Thoracic aorta (tissue), 2 donors: Measurements from ENCODE around the gene NKAPL. TPM values are rescaled to one million over a fixed set of nuclear protein-coding genes. Genes with fewer than 3 reads are reported as not detected.
"Not testable (repeated sequence)": the region's sequence is repeated elsewhere in the genome, so short reads cannot be mapped to it uniquely, and the experiment has no call there.

ENCODE experiments used
- ATAC-seq: fragments of 150-250 bp; one replicate; pipeline ENCODE4 v1.8.0; 2017; ENCODE audit warnings: low read depth; ENCODE audit not compliant: insufficient number of reproducible peaks, low FRiP score
- DNase-seq: peaks from one replicate; pipeline ENCODE4 v3.0.0-alpha.2; 2020; ENCODE audit warnings: low spot score
- H3K27ac ChIP-seq, 2 donors: fragments of 200-600 bp; sonication (generic); 1 replicate in 1 of 2; 2 replicates in 1 of 2; pipeline ENCODE4 v1.5.1; 2016; ENCODE audit warnings: mild to moderate bottlenecking in 2 of 2, moderate library complexity in 2 of 2
- H3K27me3 ChIP-seq: fragments of 200-600 bp; sonication (generic); replicated peaks from 2 replicates; pipeline ENCODE4 v1.6.0; 2016; ENCODE audit warnings: mild to moderate bottlenecking; ENCODE audit not compliant: insufficient read depth
- H3K36me3 ChIP-seq: fragments of 200-600 bp; sonication (generic); one replicate; pipeline ENCODE4 v1.5.1; 2016
- H3K4me1 ChIP-seq, 2 donors: fragments of 200-600 bp; sonication (generic); 1 replicate in 1 of 2; 2 replicates in 1 of 2; pipeline versions ENCODE4 v1.5.1 to v1.6.0; 2016; ENCODE audit warnings: low read depth in 2 of 2, mild to moderate bottlenecking in 1 of 2; ENCODE audit not compliant: control insufficient read depth in 1 of 2
- H3K4me3 ChIP-seq: fragments of 200-600 bp; sonication (generic); 2 replicates; pipeline ENCODE4 v1.5.1; 2016; ENCODE audit warnings: mild to moderate bottlenecking
- H3K9me3 ChIP-seq: fragments of 200-600 bp; sonication (generic); 2 replicates; pipeline ENCODE4 v1.5.1; 2016
- total RNA-seq, 2 donors: library from RNA; depleted of rRNA; stranded (reverse); fragments of >200 nt; gene quantifications; one replicate each; pipeline versions ENCODE4 v1.1.0 to v1.2.3, GENCODE V29; 2016
- TF ChIP-seq, protein P1 (sequence below): fragments of 200-600 bp; sonication (generic); IDR thresholded peaks from one replicate; pipeline ENCODE4 v1.5.1; 2019; ENCODE audit warnings: antibody characterized with exemption

The NKAPL gene
- total RNA-seq, 2 donors from 2014 or later: 0.49 to 1.1 TPM

DNA sequence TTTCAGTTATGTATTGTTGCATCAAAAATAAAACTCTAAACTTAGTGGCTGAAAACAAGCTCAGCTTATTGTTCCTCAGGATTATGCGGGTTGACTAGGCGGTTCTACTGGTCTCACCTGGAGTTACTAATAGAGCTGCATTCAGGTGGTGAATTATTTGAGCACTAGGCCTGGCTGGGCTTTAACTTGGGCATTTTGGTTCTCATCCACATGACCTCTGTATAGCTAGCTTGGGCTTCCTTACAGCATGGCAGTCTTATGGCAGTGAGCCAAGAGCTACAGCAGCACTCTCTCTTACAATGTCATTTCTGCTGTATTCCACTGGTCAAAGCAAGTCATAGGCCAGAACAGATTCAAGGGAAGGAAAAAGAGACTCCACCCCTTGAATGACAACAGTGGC lies 23.8 kb downstream of the NKAPL start:
- TF ChIP-seq, protein P1, sequence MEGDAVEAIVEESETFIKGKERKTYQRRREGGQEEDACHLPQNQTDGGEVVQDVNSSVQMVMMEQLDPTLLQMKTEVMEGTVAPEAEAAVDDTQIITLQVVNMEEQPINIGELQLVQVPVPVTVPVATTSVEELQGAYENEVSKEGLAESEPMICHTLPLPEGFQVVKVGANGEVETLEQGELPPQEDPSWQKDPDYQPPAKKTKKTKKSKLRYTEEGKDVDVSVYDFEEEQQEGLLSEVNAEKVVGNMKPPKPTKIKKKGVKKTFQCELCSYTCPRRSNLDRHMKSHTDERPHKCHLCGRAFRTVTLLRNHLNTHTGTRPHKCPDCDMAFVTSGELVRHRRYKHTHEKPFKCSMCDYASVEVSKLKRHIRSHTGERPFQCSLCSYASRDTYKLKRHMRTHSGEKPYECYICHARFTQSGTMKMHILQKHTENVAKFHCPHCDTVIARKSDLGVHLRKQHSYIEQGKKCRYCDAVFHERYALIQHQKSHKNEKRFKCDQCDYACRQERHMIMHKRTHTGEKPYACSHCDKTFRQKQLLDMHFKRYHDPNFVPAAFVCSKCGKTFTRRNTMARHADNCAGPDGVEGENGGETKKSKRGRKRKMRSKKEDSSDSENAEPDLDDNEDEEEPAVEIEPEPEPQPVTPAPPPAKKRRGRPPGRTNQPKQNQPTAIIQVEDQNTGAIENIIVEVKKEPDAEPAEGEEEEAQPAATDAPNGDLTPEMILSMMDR: no peak
- no peak overlapping the region for H3K4me3 ChIP-seq
- ATAC-seq: no peak

DNA sequence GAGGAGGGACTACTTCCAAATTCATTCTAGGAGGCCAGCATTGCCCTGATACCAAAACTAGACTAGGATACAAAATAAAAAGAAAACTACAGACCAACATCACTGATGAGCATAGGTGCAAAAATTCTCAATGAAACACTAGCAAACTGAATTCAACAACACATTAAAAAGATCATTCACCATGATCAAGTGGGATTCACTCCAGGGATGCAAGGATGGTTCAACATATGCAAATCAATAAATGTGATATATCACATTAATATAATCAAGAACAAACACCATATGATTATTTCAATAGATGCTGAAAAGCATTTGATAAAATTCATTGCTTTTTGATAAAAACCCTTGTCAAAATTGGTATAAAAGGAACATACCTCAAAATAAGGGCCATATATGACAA lies 32.5 kb downstream of the NKAPL start:
- TF ChIP-seq, protein P1: no peak

More for the DNA sequence above, 23.8 kb downstream of the NKAPL start:
- H3K27me3 ChIP-seq: no peaks in the 10 kb centered on the region
- no peak overlapping the region for H3K27ac ChIP-seq
- H3K9me3 ChIP-seq: no peaks in the 10 kb centered on the region
- DNase-seq: no peak
- H3K4me1 ChIP-seq: peaks cover 5 to 12% of the 10 kb centered on the region in 2 donors
- peaks cover 25% of the 10 kb centered on the region for H3K36me3 ChIP-seq

DNA sequence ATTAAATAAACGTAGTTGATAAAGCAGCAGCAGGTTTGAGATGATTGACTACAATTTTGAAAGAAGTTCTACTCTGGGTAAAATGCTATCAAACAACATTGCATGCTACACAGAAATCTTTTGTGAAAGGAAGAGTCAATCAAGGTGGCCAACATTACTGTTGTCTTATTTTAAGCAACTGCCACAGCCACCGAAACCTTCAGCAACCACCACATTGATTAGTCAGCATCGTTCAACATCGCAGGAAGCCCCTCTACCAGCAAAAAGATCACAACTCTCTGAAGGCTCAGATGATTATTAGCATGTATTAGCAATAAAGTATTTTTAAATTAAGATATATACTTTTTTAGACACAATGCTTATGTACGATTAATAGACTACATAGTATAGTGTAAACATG lies 36.2 kb downstream of the NKAPL start:
- H3K9me3 ChIP-seq: no peaks in the 10 kb centered on the region
- no peak overlapping the region for H3K27ac ChIP-seq
- TF ChIP-seq, protein P1: no peak
- ATAC-seq: no peak
- H3K4me3 ChIP-seq: no peak overlapping the region
- no peak for DNase-seq
- H3K27me3 ChIP-seq: no peaks in the 10 kb centered on the region
- H3K4me1 ChIP-seq: no peaks in the 10 kb centered on the region
- H3K36me3 ChIP-seq: peaks cover under 1% of the 10 kb centered on the region

More for the DNA sequence above, 32.5 kb downstream of the NKAPL start:
- Histone ChIP-seq H3K4me3 (no peak overlapping the region), H3K27ac (no peak overlapping the region), H3K27me3 (no peaks in the 10 kb centered on the region), H3K9me3 (no peaks in the 10 kb centered on the region), H3K36me3 (peaks cover 8% of the 10 kb centered on the region), H3K4me1 (no peaks in the 10 kb centered on the region)
- ATAC-seq (no peak), DNase-seq (no peak)

DNA sequence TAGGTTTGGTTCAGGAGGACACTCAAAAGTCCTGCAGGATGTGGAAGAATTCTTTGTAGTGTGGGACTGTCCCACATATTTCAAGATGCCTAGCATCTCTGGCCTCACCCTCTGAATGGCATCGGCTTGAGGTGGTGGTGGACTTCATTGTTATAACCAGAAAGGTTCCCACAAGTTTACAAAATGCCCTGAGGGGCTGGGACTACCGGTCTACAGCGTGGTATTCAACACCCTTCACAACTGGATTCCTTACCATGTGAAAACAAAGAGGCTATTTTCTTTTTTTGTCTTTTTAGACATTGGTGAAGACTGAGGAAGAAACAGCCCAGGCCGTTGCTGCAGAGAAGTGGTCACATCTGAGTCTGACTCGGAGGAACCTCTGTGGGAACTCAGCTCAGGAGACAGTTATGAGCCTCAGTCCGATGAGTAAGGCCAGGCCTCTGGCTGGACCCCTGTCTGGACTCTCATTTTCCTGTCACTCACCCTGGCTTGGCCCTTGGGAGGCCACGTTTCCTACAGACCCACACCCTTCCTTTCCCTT lies 37.5 kb downstream of the NKAPL start:
- Histone ChIP-seq H3K27ac (no peak overlapping the region), H3K4me1 (no peaks in the 10 kb centered on the region), H3K9me3 (no peaks in the 10 kb centered on the region), H3K27me3 (no peaks in the 10 kb centered on the region), H3K36me3 (peaks cover 8% of the 10 kb centered on the region), H3K4me3 (no peak overlapping the region)
- no peak for DNase-seq
- ATAC-seq: no peak
- TF ChIP-seq, protein P1: no peak

DNA sequence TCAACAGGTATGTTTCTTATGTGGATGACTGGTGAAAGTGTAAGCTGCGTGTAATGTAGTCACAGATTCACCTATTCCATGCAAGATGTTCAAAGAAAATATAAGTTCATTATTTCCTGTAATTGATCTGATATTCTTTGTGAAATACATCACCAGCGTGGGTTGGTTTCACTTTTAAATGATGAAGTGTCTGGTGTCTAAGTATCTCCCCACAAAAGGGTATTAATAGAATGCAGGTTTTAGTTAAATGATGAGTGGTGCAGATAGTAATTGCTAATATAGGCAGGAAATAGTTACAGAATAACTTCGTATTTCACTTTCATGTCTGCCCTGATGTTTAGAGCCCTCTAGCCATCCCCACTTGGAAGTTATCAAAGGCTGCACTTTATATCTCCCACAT lies 44.5 kb downstream of the NKAPL start:
- TF ChIP-seq, protein P1: no peak
- Histone ChIP-seq H3K4me3 (no peak overlapping the region), H3K27ac (no peak overlapping the region), H3K4me1 (no peaks in the 10 kb centered on the region), H3K9me3 (peaks cover 9% of the 10 kb centered on the region), H3K36me3 (peaks cover 11% of the 10 kb centered on the region), H3K27me3 (no peaks in the 10 kb centered on the region)
- DNase-seq (no peak), ATAC-seq (no peak)

DNA sequence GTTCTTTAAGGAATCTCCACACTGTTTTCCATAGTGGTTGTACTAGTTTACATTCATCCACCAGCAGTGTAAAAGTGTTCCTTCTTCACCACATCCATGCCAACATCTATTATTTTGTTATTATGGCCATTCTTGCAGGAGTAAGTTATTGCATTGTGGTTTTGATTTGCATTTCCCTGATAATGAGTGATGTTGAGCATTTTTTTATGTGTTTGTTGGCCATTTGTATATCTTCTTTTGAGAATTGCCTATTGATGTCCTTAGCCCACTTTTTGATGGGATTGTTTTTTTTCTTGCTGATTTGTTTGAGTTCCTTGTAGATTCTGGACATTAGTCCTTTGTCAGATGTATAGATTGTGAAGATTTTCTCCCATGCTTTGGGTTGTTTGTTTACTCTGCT lies 47.3 kb downstream of the NKAPL start:
- H3K9me3 ChIP-seq: peaks cover 11% of the 10 kb centered on the region
- H3K4me1 ChIP-seq, H3K36me3 ChIP-seq, DNase-seq, H3K4me3 ChIP-seq, H3K27ac ChIP-seq, H3K27me3 ChIP-seq, ATAC-seq: not testable (repeated sequence)
